Frontal cortex (tissue), 4 donors: ENCODE results near the gene GSTM4. TPM values are rescaled to one million over a fixed set of nuclear protein-coding genes. Genes with fewer than 3 reads are reported as not detected.
"Not testable (repeated sequence)": the region's sequence is repeated elsewhere in the genome, so short reads cannot be mapped to it uniquely, and the experiment has no call there.

Experiments
- DNase-seq, 2 donors: peaks; one replicate each; pipeline ENCODE4 v3.0.0; 2012; ENCODE audit warnings: low spot score in 2 of 2
- FAIRE-seq: peaks from 2 replicates; lab custom pipeline; 2012; peaks lifted over from hg19 to GRCh38; lab: Jason Lieb, UNC
- total RNA-seq: library from RNA; depleted of rRNA; stranded (reverse); fragments of >200 nt; gene quantifications from one replicate; pipeline ENCODE4 v1.2.3, GENCODE V29; 2014
- donor health status: control.
- donor health status: control.
- donor health status: control.

The GSTM4 gene
- total RNA-seq, 1 donor from 2014 or later: 3.7 TPM

- DNase-seq (no peak), FAIRE-seq (no peak)
Measured at GRCh38 chr1:109659997-109660690, 4.2 kb downstream of the GSTM4 start.

GRCh38 chr1:109660691-109661026, 4.8 kb downstream of the GSTM4 start:
- DNase-seq, FAIRE-seq: not testable (repeated sequence)

GRCh38 chr1:109661391-109661790, 5.5 kb downstream of the GSTM4 start:
- FAIRE-seq (no peak), DNase-seq (no peak)

- no peak for FAIRE-seq
- no peak for DNase-seq
Measured at GRCh38 chr1:109664671-109665070, 8.8 kb downstream of the GSTM4 start.

GRCh38 chr1:109667452-109668122, 11.7 kb downstream of the GSTM4 start, which contains the start of gene GSTM2:
Gene GSTM2 (plus strand): TSS chr1:109668057. CDS start chr1:109668116, 59 bp downstream.
- FAIRE-seq: no peak
- DNase-seq: peak; percentile 57 to 78

- FAIRE-seq (no peak), DNase-seq (no peak)
Measured at GRCh38 chr1:109668123-109668775, 12.3 kb downstream of the GSTM4 start.

- FAIRE-seq (no peak), DNase-seq (no peak)
Measured at GRCh38 chr1:109669246-109669948, 13.5 kb downstream of the GSTM4 start.

- not testable (repeated sequence) for DNase-seq, FAIRE-seq
Measured at GRCh38 chr1:109669949-109670302, 14.0 kb downstream of the GSTM4 start.

GRCh38 chr1:109671067-109671466, 15.2 kb downstream of the GSTM4 start:
- no peak for FAIRE-seq

GRCh38 chr1:109673861-109674260, 18.0 kb downstream of the GSTM4 start:
- FAIRE-seq, DNase-seq: not testable (repeated sequence)

More at GRCh38 chr1:109671067-109671466, 15.2 kb downstream of the GSTM4 start:
- no peak for DNase-seq

- FAIRE-seq, DNase-seq: not testable (repeated sequence)
Measured at GRCh38 chr1:109676683-109677381, 20.9 kb downstream of the GSTM4 start.

- DNase-seq (no peak), FAIRE-seq (no peak)
Measured at GRCh38 chr1:109677459-109677858, 21.6 kb downstream of the GSTM4 start.

- FAIRE-seq, DNase-seq: not testable (repeated sequence)
Measured at GRCh38 chr1:109678637-109679036, 22.7 kb downstream of the GSTM4 start.

GRCh38 chr1:109684777-109685176, 28.9 kb downstream of the GSTM4 start:
- DNase-seq, FAIRE-seq: not testable (repeated sequence)

GRCh38 chr1:109685399-109685798, 29.5 kb downstream of the GSTM4 start:
- not testable (repeated sequence) for FAIRE-seq, DNase-seq

GRCh38 chr1:109685890-109686289, 30.0 kb downstream of the GSTM4 start:
- not testable (repeated sequence) for DNase-seq, FAIRE-seq

- FAIRE-seq, DNase-seq: not testable (repeated sequence)
Measured at GRCh38 chr1:109687109-109687508, 31.2 kb downstream of the GSTM4 start.

GRCh38 chr1:109687641-109688499, 32.0 kb downstream of the GSTM4 start, which contains the start of gene GSTM1:
Gene GSTM1 (plus strand): TSS chr1:109687817. CDS start chr1:109687874, 57 bp downstream.
- no peak for DNase-seq
- FAIRE-seq: no peak
